ENCODE data around the gene PMF1. TPM values are rescaled to one million over a fixed set of nuclear protein-coding genes. Genes with fewer than 3 reads are reported as not detected.

Gene PMF1
- total RNA-seq, 1 donor from 2014 or later = 47.4 TPM

DNA sequence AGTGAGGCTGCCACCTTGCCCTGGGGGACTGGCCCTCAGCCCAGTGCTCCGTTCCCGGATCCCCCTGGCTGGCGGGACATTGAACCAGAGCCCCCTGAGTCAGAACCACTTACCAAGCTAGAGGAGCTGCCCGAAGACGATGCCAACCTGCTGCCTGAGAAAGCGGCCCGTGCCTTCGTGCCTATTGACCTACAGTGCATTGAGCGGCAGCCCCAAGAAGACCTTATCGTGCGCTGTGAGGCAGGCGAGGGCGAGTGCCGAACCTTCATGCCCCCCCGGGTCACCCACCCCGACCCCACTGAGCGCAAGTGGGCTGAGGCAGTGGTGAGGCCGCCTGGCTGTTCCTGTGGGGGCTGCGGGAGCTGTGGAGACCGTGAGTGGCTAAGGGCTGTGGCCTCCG lies 72.6 kb downstream of the PMF1 start:
- no peak overlapping the region for H3K4me3 ChIP-seq
- no peak overlapping the region for H3K27ac ChIP-seq
- H3K36me3 ChIP-seq = no peaks in the 10 kb centered on the region
- no peaks in the 10 kb centered on the region for H3K9me3 ChIP-seq
- H3K4me1 ChIP-seq = peaks cover 24% of the 10 kb centered on the region
- no peak for ATAC-seq
- intact Hi-C loops (cut with DNase I) = no loop called here
- no peak for DNase-seq
- TF ChIP-seq, protein P1, sequence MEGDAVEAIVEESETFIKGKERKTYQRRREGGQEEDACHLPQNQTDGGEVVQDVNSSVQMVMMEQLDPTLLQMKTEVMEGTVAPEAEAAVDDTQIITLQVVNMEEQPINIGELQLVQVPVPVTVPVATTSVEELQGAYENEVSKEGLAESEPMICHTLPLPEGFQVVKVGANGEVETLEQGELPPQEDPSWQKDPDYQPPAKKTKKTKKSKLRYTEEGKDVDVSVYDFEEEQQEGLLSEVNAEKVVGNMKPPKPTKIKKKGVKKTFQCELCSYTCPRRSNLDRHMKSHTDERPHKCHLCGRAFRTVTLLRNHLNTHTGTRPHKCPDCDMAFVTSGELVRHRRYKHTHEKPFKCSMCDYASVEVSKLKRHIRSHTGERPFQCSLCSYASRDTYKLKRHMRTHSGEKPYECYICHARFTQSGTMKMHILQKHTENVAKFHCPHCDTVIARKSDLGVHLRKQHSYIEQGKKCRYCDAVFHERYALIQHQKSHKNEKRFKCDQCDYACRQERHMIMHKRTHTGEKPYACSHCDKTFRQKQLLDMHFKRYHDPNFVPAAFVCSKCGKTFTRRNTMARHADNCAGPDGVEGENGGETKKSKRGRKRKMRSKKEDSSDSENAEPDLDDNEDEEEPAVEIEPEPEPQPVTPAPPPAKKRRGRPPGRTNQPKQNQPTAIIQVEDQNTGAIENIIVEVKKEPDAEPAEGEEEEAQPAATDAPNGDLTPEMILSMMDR (IDR thresholded peaks at IDR 0.05) = no peak
- H3K27me3 ChIP-seq = no peaks in the 10 kb centered on the region

DNA sequence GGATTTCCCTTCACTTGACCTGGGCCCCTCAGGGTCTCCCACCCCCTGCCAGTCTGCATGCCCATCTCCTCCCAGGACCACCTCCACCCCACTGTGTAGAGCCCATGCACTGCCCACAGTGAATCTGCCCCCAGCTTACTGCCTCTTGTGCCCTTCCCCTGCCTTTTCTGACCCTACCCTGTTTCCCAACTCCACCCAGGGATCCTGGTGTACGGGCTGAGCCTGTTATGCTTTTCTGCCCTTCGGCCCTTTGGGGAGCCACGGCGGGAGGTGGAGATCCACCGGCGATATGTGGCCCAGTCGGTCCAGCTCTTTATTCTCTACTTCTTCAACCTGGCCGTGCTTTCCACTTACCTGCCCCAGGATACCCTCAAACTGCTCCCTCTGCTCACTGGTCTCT lies 73.3 kb downstream of the PMF1 start:
- no peaks in the 10 kb centered on the region for H3K27me3 ChIP-seq
- ATAC-seq = no peak
- intact Hi-C loops (cut with DNase I) = no loop called here
- TF ChIP-seq, protein P1 (IDR thresholded peaks at IDR 0.05) = no peak
- peaks cover 18% of the 10 kb centered on the region for H3K4me1 ChIP-seq
- DNase-seq = no peak
- H3K36me3 ChIP-seq = no peaks in the 10 kb centered on the region
- H3K9me3 ChIP-seq = no peaks in the 10 kb centered on the region
- H3K27ac ChIP-seq = no peak overlapping the region
- no peak overlapping the region for H3K4me3 ChIP-seq

Other genes with a start within 250 kb of the PMF1 start
- 220 TPM for gene ARHGEF2, start 234.5 kb upstream of the PMF1 start, total RNA-seq
- gene SSR2, start 192.1 kb upstream of the PMF1 start, total RNA-seq = 231 TPM
- gene UBQLN4, start 159.2 kb upstream of the PMF1 start, total RNA-seq = 37.0 TPM
- 49.7 TPM for gene LAMTOR2, start 158.2 kb upstream of the PMF1 start, total RNA-seq
- 62.0 TPM for gene RAB25, start 151.8 kb upstream of the PMF1 start, total RNA-seq
- 0.52 TPM for gene MEX3A, start 130.5 kb upstream of the PMF1 start, total RNA-seq
- gene LMNA, start 98.3 kb upstream of the PMF1 start, total RNA-seq = 235 TPM
- 30.7 TPM for gene SEMA4A, start 59.4 kb upstream of the PMF1 start, total RNA-seq
- gene SLC25A44, start 18.9 kb upstream of the PMF1 start, total RNA-seq = 24.9 TPM
- gene BGLAP, start 29.2 kb downstream of the PMF1 start, total RNA-seq = 2.4 TPM
- 1.9 TPM for gene PAQR6, start 35.0 kb downstream of the PMF1 start, total RNA-seq
- 64.8 TPM for gene SMG5, start 69.8 kb downstream of the PMF1 start, total RNA-seq
- 3.3 TPM for gene TMEM79, start 71.3 kb downstream of the PMF1 start, total RNA-seq
- 61.1 TPM for gene GLMP, start 82.7 kb downstream of the PMF1 start, total RNA-seq
- gene VHLL, start 86.3 kb downstream of the PMF1 start, total RNA-seq = not detected
- gene CCT3, start 125.3 kb downstream of the PMF1 start, total RNA-seq = 120 TPM
- not detected for gene TSACC, start 125.5 kb downstream of the PMF1 start, total RNA-seq
- not detected for gene RHBG, start 156.2 kb downstream of the PMF1 start, total RNA-seq

All from upper lobe of right lung (tissue), 1 donor.